HG02588 (cell line): ENCODE results near the gene COMMD1.
"Not testable (repeated sequence)": the region's sequence is repeated elsewhere in the genome, so short reads cannot be mapped to it uniquely, and the experiment has no call there.

Experiments used
- ATAC-seq: cut with Tn5 transposase; IDR thresholded peaks from one replicate; pipeline ENCODE4 v1.9.1; 2021; ENCODE audit warnings: mild to moderate bottlenecking, moderate library complexity; ENCODE audit not compliant: unreplicated experiment

COMMD1 gene

GRCh38 chr2:61922714-61923113 is 17.2 kb downstream of the COMMD1 start:
- no peak for ATAC-seq

GRCh38 chr2:61924895-61925663 is 19.6 kb downstream of the COMMD1 start:
- no peak for ATAC-seq

DNA sequence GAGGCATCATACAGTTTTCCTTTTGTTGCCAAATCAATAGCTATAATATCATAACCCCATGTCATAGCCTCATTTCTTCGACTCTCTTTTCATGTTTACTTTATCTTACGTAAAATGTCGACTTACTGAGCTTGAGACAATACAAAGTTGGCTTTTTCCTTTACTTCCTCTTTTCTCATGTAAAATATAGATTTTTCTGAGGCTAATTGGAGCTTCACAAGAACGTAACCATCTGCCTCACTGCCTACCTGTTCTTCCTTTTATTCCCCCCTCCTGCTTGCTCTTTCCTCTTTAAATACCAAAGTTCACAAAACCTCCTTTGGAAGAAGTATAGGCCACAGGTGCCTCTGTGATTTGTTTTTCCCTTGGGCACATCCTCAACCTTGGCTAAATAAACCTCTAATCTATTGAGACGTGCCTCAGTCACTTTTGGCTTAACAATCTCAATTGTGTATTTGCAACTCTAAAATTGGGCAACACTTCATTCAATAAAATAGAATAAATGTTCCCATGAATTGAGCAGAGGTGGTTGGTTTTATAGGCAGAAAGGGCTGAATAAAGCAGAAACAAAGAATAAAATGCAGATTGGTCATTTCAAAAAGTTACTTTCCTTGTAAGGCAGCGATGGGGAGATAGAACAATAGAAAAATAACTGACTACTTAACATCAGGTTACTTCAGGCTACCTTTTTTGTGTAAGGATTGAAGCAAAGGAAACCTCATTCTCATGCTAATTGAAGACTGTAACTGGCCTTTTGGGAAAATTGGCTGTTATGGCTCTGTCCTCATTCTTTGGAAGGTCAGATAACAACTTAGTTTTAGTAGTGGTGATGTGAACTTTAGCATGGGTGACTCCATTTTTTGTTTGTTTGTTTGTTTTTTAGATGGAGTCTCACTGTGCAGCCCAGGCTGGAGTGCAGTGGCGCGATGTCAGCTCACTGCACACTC is 21.3 kb downstream of the COMMD1 start:
- no peak for ATAC-seq

- ATAC-seq, result no peak
These were observed 23.5 kb downstream of the COMMD1 start for GRCh38 chr2:61928826-61929461.

DNA sequence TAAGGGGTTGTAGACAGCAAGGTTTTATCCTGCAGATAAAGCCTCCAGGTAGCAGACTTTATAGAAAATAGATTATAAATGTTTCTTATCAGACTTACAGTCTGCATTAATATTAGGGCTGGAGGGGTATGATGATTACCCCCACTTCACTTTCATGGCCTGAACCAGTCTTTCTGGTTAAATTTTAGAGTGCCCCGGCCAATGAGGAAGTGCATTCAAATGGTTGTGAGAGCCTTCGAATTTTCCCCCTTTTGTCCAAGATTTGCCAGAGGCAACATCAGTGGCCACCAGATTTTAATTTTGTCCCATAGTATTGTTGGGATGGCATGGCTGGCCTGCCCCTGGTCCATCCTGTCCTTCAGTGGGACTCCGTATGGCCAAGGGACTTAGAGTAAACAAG is 31.6 kb downstream of the COMMD1 start:
- ATAC-seq, result no peak

GRCh38 chr2:61937886-61938285 is 32.4 kb downstream of the COMMD1 start:
- ATAC-seq, result no peak

DNA sequence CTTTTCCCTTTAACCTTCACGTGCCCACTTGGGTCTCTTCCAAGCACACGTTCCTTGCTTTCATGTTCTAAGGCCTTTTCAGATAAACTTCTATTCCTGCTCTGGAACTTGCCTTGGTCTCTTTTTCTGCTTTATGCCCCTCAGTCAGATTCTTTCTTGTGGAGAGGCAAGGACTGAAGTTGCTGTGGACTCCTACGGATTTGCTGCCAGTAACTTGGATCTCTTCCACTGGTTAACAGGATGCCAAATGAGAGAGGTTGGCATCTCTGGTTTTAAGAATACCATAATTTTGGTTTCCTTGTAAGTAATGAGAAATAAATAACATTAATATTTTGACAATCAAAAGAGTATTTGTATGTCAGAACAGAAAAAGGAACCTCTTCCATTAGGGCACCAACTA is 33.0 kb downstream of the COMMD1 start:
- ATAC-seq, result no peak

DNA sequence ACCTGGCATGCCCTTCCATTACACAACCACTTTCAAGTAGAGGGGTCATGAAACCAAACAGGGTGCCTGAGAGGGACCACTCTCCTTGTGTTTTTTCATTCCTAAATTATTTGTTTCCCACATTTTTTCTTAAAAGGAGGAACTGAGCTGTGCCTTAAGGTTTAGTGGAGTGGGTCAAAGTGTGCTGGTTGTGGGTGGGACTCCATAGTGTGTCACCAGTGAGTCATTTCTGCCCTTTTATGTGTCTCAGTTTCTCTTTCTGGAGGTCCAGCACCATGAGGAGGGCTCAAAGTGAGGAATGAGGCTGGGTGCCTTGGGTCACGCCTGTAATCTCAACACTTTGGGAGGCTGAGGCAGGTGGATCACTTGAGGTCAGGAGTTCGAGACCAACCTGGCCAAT is 37.8 kb downstream of the COMMD1 start:
- no peak for ATAC-seq

GRCh38 chr2:61946666-61947065 is 41.2 kb downstream of the COMMD1 start:
- ATAC-seq, result no peak

DNA sequence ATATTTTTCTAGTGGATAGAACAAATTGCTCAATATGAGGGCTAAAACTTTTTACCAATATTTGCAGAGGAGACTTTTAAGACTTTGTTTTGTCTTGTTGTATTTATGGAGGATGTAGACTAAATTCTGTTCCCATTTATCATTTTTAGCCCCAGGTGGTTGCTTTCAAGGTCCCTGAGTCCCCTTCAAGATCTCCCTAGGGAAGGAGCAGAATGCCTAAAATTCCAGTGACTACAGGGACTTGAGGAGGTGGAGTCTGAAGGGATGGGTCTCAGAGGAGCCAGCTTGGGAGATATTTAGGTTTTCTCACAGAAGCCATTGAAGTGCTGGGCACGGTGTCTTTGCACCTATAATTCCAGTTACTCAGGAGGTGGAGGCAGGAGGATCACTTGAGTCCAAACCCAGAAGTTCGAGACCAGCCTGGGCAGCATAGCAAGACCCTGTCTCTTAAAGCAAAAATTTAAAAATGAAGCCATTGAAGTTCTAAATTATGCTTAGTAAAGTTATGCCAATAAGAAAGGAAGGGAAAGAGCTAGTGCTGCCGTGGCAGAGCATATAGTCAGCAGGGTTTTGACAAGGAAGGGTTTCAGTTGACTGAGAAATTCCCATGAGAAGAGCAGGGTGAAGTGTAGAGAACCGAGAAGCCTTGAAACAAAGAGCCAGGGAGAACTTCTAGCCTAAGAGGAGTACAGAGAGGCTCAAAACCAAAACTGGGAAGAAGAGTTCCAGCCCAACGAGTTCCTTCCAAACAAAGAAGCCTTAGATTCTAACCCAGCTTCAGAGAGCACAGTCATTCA is 43.4 kb downstream of the COMMD1 start:
- ATAC-seq, result no peak

DNA sequence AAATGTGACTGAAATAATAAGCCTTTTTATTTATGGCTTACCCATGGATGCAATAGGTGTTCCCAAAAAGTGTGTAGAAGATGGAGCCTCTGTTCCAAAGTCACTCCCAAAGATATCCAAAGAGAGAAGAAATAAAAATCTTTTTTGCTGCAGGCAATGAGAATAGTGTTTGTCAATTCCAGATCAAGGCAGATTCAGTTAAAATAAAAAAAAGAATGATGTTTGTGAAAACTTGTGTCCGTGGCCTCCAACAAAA is 43.9 kb downstream of the COMMD1 start:
- ATAC-seq, result no peak

GRCh38 chr2:61949714-61950560 is 44.5 kb downstream of the COMMD1 start:
- no peak for ATAC-seq

GRCh38 chr2:61950571-61951315 is 45.3 kb downstream of the COMMD1 start:
- ATAC-seq, result no peak

- ATAC-seq, result no peak
These were observed 46.4 kb downstream of the COMMD1 start for GRCh38 chr2:61951881-61952280.

- no peak for ATAC-seq
These were observed 46.8 kb downstream of the COMMD1 start for GRCh38 chr2:61952288-61952687.

- ATAC-seq, result not testable (repeated sequence)
These were observed 49.4 kb downstream of the COMMD1 start for GRCh38 chr2:61954856-61955255.

- ATAC-seq, result no peak
These were observed 54.2 kb downstream of the COMMD1 start for GRCh38 chr2:61959381-61960293.

- no peak for ATAC-seq
These were observed 55.9 kb downstream of the COMMD1 start for GRCh38 chr2:61961231-61961901.
